ENCODE results near the gene MRPS34. TPM values are rescaled to one million over a fixed set of nuclear protein-coding genes. Genes with fewer than 3 reads are reported as not detected.

The MRPS34 gene
- total RNA-seq, 1 donor from 2014 or later, result 58.0 TPM

DNA sequence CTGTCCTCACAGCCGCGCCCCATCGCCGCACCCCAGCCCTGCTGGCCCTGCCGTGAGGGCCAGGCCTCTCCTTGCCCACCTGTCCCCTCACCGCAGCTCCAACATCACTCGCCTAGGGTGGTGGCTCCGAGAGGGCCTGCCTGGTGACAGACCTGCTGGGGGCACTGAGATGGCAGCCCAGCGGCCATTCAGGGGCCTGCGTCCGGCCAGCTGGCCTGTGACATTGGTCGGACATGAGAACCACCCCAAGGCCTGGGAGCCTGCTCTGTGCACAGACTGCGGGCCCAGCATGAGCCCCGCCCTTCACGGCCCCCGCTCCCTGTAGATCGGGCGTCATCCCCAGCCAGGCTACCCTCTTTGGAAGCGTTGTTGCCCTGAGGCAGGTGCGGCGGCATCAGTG, 13.4 kb downstream of the MRPS34 start:
- no peaks in the 10 kb centered on the region for H3K4me1 ChIP-seq
- peaks cover 75% of the 10 kb centered on the region for H3K36me3 ChIP-seq

GRCh38 chr16:1758923-1759322, 14.0 kb downstream of the MRPS34 start:
- no peak for ATAC-seq
- peaks cover 75% of the 10 kb centered on the region for H3K36me3 ChIP-seq

More for the DNA sequence above, 13.4 kb downstream of the MRPS34 start:
- no peak for ATAC-seq
- H3K4me3 ChIP-seq, result no peak overlapping the region
- no peak overlapping the region for H3K27ac ChIP-seq
- no peak for DNase-seq
- no peak for TF ChIP-seq CTCF (IDR thresholded peaks at IDR 0.05)
- no peaks in the 10 kb centered on the region for H3K27me3 ChIP-seq (ENCODE audit: low read depth)
- no peaks in the 10 kb centered on the region for H3K9me3 ChIP-seq
- intact Hi-C loops (cut with DNase I), result no loop called here

DNA sequence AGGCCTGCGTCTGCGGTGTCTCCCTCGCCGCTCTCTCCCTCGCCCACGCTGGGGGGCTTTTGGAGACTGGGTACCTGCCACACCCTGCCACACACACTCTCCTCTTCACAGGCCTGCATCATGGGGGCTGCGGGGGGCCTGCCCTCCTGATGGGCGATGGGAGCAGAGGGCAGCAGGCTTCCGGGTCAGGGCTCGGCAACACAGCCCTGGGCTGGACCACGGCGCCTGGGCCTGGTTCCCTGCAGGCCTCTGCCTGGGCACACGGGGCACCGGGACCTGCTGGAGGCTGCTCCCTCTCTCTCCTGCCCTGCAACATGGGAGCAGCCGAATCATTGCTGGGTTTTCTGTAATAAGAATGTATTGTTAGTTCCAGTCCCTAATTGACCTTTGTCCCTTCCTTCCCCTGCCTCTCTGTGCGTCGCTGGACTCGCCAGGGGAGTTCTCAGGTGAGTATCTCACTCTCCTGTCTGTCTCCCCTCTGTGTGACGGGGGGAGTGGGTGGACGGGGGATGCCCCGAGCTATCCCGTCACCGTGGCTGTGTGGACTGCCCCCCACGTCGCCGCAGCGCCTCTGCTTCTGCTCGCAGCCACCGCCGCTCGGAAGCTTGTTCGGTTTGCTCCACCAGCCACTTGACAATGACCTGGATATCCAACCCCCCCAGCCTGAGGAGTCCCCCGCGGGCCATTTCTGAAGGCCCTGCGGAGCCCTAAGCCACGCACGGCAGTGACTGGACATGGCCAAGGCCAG, 15.0 kb downstream of the MRPS34 start:
- no peak for ATAC-seq
- Histone ChIP-seq H3K4me1 (no peaks in the 10 kb centered on the region), H3K9me3 (no peaks in the 10 kb centered on the region), H3K27me3 (ENCODE audit: low read depth) (no peaks in the 10 kb centered on the region), H3K36me3 (peaks cover 72% of the 10 kb centered on the region), H3K4me3 (no peak overlapping the region), H3K27ac (no peak overlapping the region)
- no peak for TF ChIP-seq CTCF (IDR thresholded peaks at IDR 0.05)
- intact Hi-C loops (cut with DNase I), result no loop called here
- no peak for DNase-seq

More at GRCh38 chr16:1758923-1759322, 14.0 kb downstream of the MRPS34 start:
- no peaks in the 10 kb centered on the region for H3K9me3 ChIP-seq
- H3K4me3 ChIP-seq, result no peak overlapping the region
- H3K27me3 ChIP-seq (ENCODE audit: low read depth), result no peaks in the 10 kb centered on the region
- no peak for DNase-seq
- no peak overlapping the region for H3K27ac ChIP-seq
- no peaks in the 10 kb centered on the region for H3K4me1 ChIP-seq
- intact Hi-C loops (cut with DNase I), result no loop called here
- TF ChIP-seq CTCF (IDR thresholded peaks at IDR 0.05), result no peak

GRCh38 chr16:1754204-1754603, 18.7 kb downstream of the MRPS34 start:
- no peak for ATAC-seq
- TF ChIP-seq CTCF (IDR thresholded peaks at IDR 0.05), result no peak
- no peaks in the 10 kb centered on the region for H3K9me3 ChIP-seq
- intact Hi-C loops (cut with DNase I), result no loop called here
- no peak overlapping the region for H3K27ac ChIP-seq
- no peak for DNase-seq
- peaks cover 76% of the 10 kb centered on the region for H3K36me3 ChIP-seq
- no peaks in the 10 kb centered on the region for H3K27me3 ChIP-seq (ENCODE audit: low read depth)
- H3K4me3 ChIP-seq, result no peak overlapping the region
- H3K4me1 ChIP-seq, result no peaks in the 10 kb centered on the region

- intact Hi-C loops (cut with DNase I), result no loop called here
- DNase-seq (no peak), ATAC-seq (no peak)
- no peak overlapping the region for H3K4me3 ChIP-seq
- no peaks in the 10 kb centered on the region for H3K4me1 ChIP-seq
- peaks cover 78% of the 10 kb centered on the region for H3K36me3 ChIP-seq
- no peak overlapping the region for H3K27ac ChIP-seq
- H3K9me3 ChIP-seq, result no peaks in the 10 kb centered on the region
- H3K27me3 ChIP-seq (ENCODE audit: low read depth), result no peaks in the 10 kb centered on the region
- TF ChIP-seq CTCF (IDR thresholded peaks at IDR 0.05), result no peak
Observed at GRCh38 chr16:1752853-1753252, 20.1 kb downstream of the MRPS34 start.
